Lower leg skin (tissue), 3 donors: ENCODE measurements around the gene PPP1R14C.

ENCODE experiments used
- CTCF ChIP-seq, 3 donors: fragments of 450-650 bp; IDR thresholded peaks; one replicate each; pipeline ENCODE4 v1.5.1; 2016; ENCODE audit warnings: antibody characterized with exemption in 3 of 3, mild to moderate bottlenecking in 3 of 3, moderate library complexity in 2 of 3
- POLR2A ChIP-seq, 2 donors: fragments of 450-650 bp; IDR thresholded peaks; one replicate each; pipeline ENCODE4 v1.6.1; 2016 to 2017; ENCODE audit warnings: antibody characterized with exemption in 2 of 2, mild to moderate bottlenecking in 1 of 2, moderate library complexity in 1 of 2

GRCh38 chr6:150275489-150275888 lies 132.6 kb downstream of the PPP1R14C start:
- TF ChIP-seq CTCF (IDR thresholded peaks at IDR 0.05), result no peak
- no peak for TF ChIP-seq POLR2A (IDR thresholded peaks at IDR 0.05)
